HG02943 (cell line): ENCODE measurements around the gene CYB5B.

ENCODE experiments used
- ATAC-seq: cut with Tn5 transposase; IDR thresholded peaks from one replicate; pipeline ENCODE4 v1.9.1; 2021; ENCODE audit warnings: mild to moderate bottlenecking, low read depth, moderate library complexity; ENCODE audit not compliant: unreplicated experiment

CYB5B gene

DNA sequence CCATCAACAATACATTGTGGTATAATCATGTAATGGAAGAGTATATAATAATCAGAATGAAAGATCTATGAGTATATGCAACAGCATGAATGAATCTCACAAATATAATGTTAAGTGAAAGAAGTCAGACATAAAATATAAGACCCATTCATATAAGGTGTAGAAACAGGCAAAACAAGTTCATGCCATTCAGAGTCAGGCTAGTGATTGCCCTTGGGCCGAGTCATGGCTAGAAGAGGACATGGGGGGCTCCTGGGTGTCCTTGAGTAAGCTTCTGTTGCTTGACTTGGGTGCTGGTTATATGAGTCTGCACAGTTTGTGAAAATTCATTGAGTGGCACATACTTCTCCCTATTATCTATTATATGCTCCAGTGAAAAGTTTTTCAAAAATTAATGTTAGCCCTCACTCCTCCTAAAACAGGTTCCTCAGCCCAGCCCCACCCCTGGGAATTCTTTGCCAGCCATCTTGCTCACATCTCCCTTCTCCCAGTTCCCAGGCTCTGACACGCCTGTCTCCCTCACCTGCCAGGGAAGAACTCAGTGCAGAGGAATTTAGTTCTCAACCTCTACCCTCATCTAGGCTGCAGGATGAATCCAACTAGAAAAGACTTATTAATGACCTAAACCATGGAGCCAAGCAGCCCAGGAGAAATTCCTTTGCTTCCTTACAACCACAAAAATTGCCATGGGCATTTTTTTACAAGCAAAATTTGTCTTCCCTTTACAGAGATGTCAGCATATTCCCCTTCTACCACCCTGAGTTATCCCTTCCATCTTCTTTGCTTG is 89.0 kb downstream of the CYB5B start:
- ATAC-seq = no peak

DNA sequence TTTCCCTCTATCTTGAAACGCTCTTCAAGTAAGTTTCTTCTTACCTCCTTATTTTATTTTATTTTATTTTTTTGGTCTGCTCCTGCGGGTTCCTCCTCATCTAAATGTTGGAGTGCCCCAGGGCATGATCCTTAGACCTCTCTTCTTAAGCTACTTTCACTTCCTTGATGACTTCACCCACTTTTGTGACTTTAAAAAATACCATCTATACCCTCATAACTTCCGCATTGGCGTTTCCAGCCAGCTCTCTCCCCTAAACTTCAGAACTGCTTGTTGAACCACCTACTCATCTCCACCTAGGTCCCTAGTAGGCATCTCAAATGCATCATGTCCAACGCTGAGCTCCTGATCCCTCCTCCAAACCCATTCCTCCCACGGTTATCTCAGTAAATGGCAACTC is 89.9 kb downstream of the CYB5B start:
- no peak for ATAC-seq
